Astrocyte of the cerebellum (primary cell): ENCODE measurements around the gene GPSM1.

Experiments used
- DNase-seq: peaks from one replicate; pipeline ENCODE4 v3.0.0-alpha.2; 2011; ENCODE audit warnings: low read depth
- H3K4me3 ChIP-seq: 2 replicates; pipeline ENCODE4 v1.5.1; 2011; ENCODE audit warnings: mild to moderate bottlenecking, low read depth, low read length, moderate library complexity
- in situ Hi-C: cut with HindIII; loops from 2 replicates; pipeline ENCODE4 v1.10.0; 2017; ENCODE audit warnings: low sequenced_read_pairs
- TF ChIP-seq, protein P1 (sequence below): IDR thresholded peaks from 2 replicates; pipeline ENCODE4 v1.5.1; 2012; ENCODE audit warnings: low read length, low read depth, moderate library complexity, mild to moderate bottlenecking; ENCODE audit errors: missing control alignments

The GPSM1 gene

DNA sequence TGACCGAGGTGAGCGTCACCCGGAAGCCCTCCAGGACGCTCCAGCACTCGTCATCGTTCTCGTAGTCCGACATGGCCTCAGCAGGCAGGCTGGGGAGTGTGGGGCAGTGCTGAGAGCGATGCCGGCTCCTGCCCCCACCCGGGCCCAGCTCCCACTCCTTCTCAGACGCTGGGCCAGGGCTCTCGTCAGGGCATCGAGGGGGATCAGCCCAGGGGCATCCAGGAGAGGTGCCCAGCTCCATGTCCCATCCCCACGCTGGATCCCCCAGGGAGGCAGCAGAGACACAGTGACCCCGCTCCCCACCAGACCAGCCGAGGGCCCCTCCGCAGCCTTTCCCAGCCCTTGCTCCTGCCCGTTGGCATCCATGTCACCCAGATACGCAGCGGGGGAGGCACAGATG, 44.7 kb downstream of the GPSM1 start:
- in situ Hi-C loops: no loop called here
- DNase-seq: no peak
- no peak overlapping the region for H3K4me3 ChIP-seq
- TF ChIP-seq, protein P1, sequence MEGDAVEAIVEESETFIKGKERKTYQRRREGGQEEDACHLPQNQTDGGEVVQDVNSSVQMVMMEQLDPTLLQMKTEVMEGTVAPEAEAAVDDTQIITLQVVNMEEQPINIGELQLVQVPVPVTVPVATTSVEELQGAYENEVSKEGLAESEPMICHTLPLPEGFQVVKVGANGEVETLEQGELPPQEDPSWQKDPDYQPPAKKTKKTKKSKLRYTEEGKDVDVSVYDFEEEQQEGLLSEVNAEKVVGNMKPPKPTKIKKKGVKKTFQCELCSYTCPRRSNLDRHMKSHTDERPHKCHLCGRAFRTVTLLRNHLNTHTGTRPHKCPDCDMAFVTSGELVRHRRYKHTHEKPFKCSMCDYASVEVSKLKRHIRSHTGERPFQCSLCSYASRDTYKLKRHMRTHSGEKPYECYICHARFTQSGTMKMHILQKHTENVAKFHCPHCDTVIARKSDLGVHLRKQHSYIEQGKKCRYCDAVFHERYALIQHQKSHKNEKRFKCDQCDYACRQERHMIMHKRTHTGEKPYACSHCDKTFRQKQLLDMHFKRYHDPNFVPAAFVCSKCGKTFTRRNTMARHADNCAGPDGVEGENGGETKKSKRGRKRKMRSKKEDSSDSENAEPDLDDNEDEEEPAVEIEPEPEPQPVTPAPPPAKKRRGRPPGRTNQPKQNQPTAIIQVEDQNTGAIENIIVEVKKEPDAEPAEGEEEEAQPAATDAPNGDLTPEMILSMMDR: no peak

DNA sequence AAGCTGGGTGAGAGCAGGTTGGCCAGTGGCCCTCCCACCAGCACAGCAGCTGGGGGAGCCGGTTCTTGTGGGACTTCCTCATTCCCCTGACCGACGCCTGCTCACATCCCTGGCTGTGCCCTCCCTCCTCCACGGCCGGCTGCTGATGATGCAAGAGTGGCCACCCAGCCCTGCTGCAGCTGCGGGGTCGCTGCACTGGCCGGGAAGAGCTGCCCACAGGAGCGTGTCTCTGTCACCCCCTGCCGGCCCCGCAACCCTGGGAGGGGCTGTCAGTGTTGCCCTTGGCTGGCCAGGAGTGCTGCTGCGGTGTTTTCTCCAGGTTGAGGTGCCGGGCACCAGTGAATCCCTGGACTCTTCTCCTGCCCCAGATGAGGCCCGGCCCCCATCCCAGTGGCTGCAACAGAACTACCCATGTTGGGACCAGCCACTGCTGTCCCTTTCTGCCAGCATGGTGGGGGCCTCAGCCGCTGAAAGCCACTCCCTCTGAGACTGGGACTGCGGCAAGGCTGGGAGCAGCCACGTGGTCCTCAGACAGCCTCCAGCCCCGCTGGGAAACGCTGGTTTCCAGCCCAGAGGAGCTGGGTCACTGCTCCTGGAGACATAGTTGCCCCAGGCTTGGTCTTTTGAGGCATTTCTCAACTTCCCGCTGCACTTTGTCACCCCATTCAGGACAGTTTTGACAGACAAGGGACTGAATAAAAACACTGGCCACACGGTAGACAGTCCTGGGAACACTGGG, 45.4 kb downstream of the GPSM1 start:
- peak; percentile 8 for DNase-seq
- no peak overlapping the region for H3K4me3 ChIP-seq
- TF ChIP-seq, protein P1: no peak
- in situ Hi-C loops: no loop called here

DNA sequence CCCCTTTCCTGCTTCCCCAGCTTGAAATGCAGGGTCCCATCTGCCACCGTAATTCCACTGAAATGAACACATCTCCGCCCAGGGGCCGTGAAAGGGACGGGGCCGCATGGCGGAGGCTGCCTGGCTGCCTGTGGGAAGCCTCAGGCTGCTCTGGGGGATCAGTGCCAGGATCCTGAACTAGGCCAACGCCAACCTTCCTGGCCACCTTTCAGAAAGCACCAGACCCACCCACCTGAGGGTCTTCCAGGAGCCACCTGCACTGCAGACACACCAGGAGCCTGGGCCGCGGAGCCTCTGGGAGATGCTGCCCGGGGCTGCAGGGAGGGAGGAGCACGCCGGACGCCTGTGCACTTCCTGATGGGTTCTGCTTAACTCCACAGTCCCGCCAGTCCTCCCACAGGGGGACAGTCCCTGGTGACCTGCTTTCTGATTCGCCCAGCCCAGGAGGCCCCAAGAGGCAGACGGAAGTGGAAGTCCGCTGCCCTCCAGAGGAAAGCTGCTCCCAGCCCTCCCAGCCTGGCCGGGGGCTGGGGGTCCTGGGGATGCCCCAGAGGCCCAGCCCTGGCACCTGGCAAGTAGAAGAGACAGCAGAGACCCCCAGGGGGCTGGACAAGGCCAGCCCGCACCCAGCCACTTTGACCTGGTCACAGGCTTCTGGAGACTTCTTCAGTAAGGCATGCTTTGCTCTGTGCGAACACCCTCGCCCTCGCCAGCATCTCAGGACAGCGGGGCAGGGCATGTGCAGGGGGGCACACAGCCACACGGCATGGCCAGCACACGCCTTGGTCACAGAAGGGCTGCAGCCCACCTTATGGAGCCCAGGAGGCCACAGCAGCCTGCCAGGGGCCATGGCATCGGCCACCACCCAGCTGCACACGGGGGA, 46.2 kb downstream of the GPSM1 start, which contains the start of gene CARD9:
Gene CARD9, minus strand, starts transcription at position 370 of the 883 bp plus-strand sequence. CDS start 1,591 bp downstream, outside the sequence.
- in situ Hi-C loops: no loop called here
- DNase-seq: no peak
- no peak within 1 kb of the TSS for H3K4me3 ChIP-seq

DNA sequence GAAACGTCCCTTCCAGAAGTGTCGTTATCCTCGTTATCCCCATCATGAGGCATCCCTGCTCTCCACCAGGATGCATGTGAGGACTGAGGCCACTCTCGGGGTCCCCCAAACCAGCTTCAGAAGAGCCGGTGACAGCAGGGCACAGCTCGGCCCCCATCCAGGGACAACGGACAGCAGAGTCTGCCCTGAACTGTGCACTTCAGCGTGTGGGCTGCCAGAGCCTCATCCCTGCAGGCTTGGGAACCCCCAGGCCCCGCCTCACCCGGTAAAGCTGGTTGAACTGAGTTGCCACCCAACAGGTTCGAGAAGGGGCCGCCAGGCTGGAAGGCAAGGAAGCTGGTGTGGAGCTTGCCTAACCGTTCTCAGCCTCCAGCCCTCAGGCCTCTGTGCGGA, 46.8 kb downstream of the GPSM1 start:
- H3K4me3 ChIP-seq: no peak overlapping the region
- in situ Hi-C loops: no loop called here
- TF ChIP-seq, protein P1: no peak
- no peak for DNase-seq

More for the DNA sequence above, 46.2 kb downstream of the GPSM1 start, which contains the start of gene CARD9:
- TF ChIP-seq, protein P1: no peak

DNA sequence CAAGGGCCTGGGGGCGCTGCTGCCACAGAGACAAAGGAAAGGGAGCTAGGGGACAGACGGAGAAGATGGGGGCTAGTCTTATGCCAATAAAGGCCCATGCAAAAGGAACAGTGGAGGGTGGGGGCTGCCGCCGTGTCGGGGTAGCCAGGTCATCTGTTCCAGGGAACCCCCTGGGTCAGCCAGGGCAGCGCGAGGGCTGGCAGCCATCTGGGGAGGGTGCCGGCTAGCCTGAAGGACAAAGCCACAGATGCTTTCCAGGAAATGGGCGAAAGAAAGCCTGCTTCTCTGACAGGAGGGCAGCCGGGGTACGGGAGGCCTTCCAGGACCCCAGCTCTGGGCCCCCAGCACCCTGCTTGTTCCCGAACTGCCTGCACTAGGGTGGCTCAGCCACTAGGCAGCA, 47.8 kb downstream of the GPSM1 start:
- no peak overlapping the region for H3K4me3 ChIP-seq
- DNase-seq: no peak
- in situ Hi-C loops: no loop called here
- TF ChIP-seq, protein P1: no peak

DNA sequence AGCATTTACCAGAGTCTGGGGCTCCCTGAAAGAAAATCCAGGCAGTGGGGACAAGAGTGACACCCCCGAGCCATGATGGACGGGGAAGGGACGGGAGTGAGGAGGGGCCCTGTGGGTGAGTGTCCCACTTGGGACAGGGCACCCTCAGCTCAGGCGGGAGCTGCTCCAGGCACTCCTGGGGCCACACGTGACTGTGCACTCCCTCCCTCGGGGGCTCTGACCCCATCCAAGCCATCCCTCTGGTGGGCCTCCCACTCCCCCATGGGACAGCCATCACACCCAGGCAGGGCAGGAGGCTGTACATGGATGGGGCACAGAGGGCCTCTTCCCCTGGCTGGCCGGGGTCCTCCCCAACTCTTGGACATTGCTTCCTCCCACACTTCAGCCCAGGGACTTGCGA, 49.1 kb downstream of the GPSM1 start:
- TF ChIP-seq, protein P1: no peak
- H3K4me3 ChIP-seq: no peak overlapping the region
- in situ Hi-C loops: no loop called here
- no peak for DNase-seq
